GM12875 (cell line): ENCODE measurements around the gene C1GALT1.
A peak's percentile ranks its signal among the peaks of the same experiment; 100 is the strongest.

Experiments
- H3K4me3 ChIP-seq: one replicate; pipeline ENCODE4 v1.5.1; 2011; ENCODE audit warnings: low read depth, low read length, control low read depth
- TF ChIP-seq, protein P1 (sequence below): IDR thresholded peaks from 2 replicates; pipeline ENCODE4 v1.5.1; 2011; ENCODE audit warnings: low read depth, mild to moderate bottlenecking, control low read depth, inconsistent platforms, low read length, moderate library complexity, borderline replicate concordance; ENCODE audit not compliant: insufficient read depth

Gene C1GALT1

DNA sequence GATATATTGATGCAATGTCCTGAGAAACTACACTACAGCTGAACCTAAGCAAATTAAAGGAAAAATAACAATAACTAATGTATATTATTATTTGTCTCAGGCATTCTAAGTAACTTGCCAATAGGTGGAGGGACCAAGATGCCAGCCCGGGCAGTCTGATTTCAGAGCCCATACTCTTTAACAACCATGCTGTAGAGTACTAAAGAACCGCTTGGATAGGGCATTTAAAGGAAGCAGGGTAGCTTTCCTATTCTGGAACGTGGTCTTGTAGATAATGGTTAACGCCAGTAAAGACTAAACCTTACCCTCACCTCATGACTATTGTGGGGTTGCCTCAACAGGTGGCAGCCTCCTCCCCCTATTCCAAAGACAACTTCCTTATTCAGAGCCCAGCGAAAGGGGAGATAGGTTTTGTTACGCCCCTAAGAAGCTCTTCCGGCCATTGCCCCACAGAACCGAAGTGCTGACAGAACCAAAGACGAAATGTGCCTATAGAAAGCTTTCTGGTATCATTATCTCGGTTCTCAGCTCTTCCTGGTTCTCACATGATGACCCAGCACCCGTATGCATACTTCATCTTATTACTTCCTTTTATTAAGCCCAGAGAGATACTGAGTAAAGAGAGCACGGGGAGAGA lies 707 bp upstream of the C1GALT1 start:
- peak overlapping the region; percentile 70 for H3K4me3 ChIP-seq
- TF ChIP-seq, protein P1, sequence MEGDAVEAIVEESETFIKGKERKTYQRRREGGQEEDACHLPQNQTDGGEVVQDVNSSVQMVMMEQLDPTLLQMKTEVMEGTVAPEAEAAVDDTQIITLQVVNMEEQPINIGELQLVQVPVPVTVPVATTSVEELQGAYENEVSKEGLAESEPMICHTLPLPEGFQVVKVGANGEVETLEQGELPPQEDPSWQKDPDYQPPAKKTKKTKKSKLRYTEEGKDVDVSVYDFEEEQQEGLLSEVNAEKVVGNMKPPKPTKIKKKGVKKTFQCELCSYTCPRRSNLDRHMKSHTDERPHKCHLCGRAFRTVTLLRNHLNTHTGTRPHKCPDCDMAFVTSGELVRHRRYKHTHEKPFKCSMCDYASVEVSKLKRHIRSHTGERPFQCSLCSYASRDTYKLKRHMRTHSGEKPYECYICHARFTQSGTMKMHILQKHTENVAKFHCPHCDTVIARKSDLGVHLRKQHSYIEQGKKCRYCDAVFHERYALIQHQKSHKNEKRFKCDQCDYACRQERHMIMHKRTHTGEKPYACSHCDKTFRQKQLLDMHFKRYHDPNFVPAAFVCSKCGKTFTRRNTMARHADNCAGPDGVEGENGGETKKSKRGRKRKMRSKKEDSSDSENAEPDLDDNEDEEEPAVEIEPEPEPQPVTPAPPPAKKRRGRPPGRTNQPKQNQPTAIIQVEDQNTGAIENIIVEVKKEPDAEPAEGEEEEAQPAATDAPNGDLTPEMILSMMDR: no peak

DNA sequence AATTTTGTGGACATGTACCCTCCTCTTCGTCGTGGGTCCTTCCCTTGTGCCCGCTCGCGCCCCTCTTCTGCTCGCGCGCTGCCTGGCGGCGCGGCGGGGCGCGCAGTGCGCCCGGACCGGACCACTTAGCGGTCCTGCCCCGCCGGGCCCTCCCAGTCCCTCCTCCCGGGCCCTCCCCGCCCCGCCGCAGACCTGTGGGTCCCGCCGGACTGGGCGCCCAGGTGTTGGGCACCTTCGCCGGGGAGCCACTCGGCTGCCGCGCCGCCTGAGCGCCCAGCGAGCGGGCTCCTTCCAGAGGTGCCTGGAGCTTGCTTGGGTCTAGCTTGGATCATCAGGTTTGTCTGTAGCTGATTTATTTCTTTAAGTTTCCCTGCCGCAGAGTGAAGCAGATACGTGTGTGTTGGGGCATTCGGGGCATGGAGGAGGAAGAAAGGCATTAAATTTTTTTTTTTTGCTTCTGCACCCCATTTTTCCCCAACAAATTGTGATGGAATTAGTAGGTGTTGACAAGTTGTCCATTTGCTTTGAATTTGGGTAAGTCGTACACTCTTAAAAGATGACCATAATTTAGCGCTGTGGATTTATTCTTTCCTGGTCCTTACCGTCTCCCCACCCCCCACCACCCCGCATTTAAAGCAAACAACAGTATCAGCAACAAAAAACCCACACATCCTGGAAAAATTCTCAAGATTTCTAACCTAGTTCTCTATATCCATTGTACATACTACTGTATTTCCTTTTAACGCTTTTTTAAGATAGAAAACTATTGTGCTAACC lies 905 bp downstream of the C1GALT1 start:
- H3K4me3 ChIP-seq: peak overlapping the region; percentile 99
- TF ChIP-seq, protein P1: no peak

DNA sequence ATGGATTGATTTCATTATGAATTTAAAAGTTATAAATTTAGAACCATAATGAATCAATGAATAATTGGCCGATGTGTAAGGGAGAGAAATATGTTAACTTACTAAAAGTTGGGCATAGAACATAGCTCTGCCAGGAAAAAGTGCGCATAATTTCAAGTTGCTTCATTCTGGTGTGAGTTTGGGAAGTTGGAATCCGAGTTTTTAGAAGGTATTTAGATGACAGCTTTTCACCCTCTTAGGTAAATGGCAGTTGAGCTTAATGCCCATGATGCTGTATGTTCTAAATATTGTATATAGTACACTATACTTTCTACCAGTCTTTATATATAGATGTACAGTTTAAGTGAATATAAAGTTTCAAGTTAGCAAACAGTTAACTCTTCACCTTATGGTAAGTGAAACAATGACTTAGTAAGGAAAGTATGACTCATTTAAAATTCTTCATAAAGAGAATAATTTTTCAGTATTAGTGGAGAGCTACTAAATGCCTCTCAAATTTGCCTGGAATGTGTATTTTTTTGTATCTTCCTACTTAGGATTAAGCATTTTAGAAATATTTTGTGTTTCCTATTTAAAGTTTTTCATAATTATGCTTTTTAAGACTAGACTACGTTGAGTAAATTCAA lies 1.6 kb downstream of the C1GALT1 start:
- TF ChIP-seq, protein P1: no peak
- peak overlapping the region; percentile 99 for H3K4me3 ChIP-seq

DNA sequence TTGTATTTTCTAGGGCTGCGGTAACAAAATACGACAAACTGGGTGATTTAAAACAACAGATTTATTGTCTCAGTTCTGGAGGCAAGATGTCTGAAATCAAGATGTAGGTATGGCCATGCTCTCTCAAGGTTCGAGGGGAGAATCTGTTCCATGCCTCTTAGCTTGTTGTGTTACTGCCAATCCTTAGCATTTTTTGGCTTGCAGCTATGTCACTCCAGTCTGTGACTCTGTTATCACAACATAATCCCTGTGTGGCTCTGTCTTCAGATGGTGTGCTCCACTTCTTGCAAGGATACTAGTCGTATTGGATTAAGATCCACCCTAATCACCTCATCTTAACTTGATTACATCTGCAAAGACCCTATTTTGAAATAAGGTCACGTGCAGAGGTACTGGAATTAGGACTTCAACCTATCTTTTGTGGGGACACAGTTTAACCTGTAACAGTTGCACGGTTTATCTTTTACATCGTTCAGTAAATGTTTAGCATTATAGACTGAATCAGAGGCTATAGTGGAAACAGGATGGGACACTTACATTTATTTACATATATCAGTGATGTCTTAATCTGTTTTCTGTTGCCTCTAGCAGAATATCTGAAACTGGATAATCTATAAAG lies 3.1 kb downstream of the C1GALT1 start:
- no peak overlapping the region for H3K4me3 ChIP-seq

DNA sequence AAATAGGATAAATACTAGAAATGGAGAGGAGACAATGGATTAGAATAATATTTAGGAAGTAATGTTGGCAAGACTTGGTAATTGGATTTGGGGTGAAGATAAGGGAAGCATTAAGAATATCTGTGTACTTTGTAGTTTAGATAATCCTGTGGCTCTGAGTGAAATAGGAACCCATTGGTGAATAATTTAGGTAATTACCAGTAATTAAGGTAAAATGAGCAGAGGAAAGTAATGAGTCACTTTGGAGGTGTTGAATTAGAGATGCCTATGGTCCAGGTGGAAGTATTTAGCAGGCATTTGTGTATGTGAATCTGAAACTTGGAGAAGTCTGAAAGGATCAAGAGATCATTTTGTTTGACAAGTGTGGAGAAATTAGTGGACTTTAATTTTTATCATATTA lies 5.7 kb downstream of the C1GALT1 start:
- TF ChIP-seq, protein P1: no peak
- no peak overlapping the region for H3K4me3 ChIP-seq

More for the DNA sequence above, 3.1 kb downstream of the C1GALT1 start:
- TF ChIP-seq, protein P1: no peak

DNA sequence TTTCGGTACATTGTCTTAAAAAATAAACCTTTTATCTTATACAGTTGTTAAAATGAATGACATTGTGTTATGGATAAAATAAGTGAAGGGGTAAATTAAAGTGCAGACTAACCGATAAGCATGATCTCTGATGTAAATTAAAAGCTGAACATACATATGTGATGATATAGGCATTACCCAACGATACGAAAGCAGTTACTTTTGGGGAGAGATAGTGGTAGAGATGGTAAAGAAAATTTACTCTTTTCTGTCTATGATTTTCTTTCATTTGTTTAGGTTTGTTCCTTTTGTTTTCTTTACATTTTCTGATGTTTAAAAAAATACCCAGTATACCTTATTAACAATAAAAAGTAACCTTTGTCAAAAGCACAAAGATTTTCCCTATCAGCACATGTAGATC lies 6.4 kb downstream of the C1GALT1 start:
- H3K4me3 ChIP-seq: no peak overlapping the region
- TF ChIP-seq, protein P1: no peak
